HepG2 (cell line): Measurements from ENCODE around the gene FGGY. TPM values are rescaled to one million over a fixed set of nuclear protein-coding genes. Genes with fewer than 3 reads are reported as not detected.
A peak's percentile ranks its signal among the peaks of the same experiment; 100 is the strongest.

ENCODE experiments used
- ARID2 ChIP-seq: sonication (generic); formaldehyde crosslinking; IDR thresholded peaks from 2 replicates; pipeline ENCODE4 v1.8.1; 2022; ENCODE audit warnings: mild to moderate bottlenecking, missing genetic modification reagents, borderline replicate concordance
- ELF4 ChIP-seq: sonication (generic); formaldehyde crosslinking; IDR thresholded peaks from 2 replicates; pipeline ENCODE4 v1.5.0; 2020; ENCODE audit warnings: missing genetic modification reagents, mild to moderate bottlenecking, moderate library complexity, borderline replicate concordance
- KLF6 ChIP-seq: IDR thresholded peaks from 2 replicates; pipeline ENCODE4 v1.8.0; 2016; ENCODE audit warnings: missing biosample characterization, missing genetic modification reagents
- NFIC ChIP-seq: IDR thresholded peaks from 2 replicates; pipeline ENCODE4 v1.6.1; 2012; ENCODE audit warnings: mild to moderate bottlenecking, low read length, inconsistent platforms
- SAP130 ChIP-seq: IDR thresholded peaks from 2 replicates; pipeline ENCODE4 v1.6.1; 2016; ENCODE audit warnings: low read depth
- SMAD3 ChIP-seq: sonication (generic); formaldehyde crosslinking; IDR thresholded peaks from 2 replicates; pipeline ENCODE4 v1.4.0; 2020; ENCODE audit warnings: missing genetic modification reagents
- SNAI1 ChIP-seq: sonication (generic); formaldehyde crosslinking; IDR thresholded peaks from 2 replicates; pipeline ENCODE4 v1.5.0; 2020; ENCODE audit warnings: mild to moderate bottlenecking, missing genetic modification reagents, borderline replicate concordance
- TCF7 ChIP-seq: sonication (generic); IDR thresholded peaks from 2 replicates; pipeline ENCODE4 v1.6.1; 2016; ENCODE audit warnings: antibody characterized with exemption, low read depth
- THAP11 ChIP-seq: IDR thresholded peaks from 2 replicates; pipeline ENCODE4 v1.6.1; 2016; ENCODE audit warnings: missing biosample characterization, missing genetic modification reagents
- ZNF672 ChIP-seq: sonication (generic); formaldehyde crosslinking; IDR thresholded peaks from 2 replicates; pipeline ENCODE4 v1.8.1; 2022; ENCODE audit warnings: missing genetic modification reagents
- ZNF776 ChIP-seq: sonication (generic); formaldehyde crosslinking; IDR thresholded peaks from 2 replicates; pipeline ENCODE4 v1.4.0; 2020; ENCODE audit warnings: mild to moderate bottlenecking, missing genetic modification reagents
- ZSCAN25 ChIP-seq: sonication (generic); formaldehyde crosslinking; IDR thresholded peaks from 2 replicates; pipeline ENCODE4 v1.8.0; 2022; ENCODE audit warnings: mild to moderate bottlenecking, missing genetic modification reagents
- polyA plus RNA-seq, 8 experiments: library from polyadenylated mRNA; depleted of rRNA in 3 of 8; stranded (reverse) in 7 of 8; unstranded in 1 of 8; fragments of >200 nt; fragmentation: Illumina TruSeq in 4 of 8; extraction: Trizol in 4 of 8; gene quantifications; 2 replicates each; pipeline versions ENCODE4 v1.2.1 to v1.2.3, GENCODE V29; 2011 to 2016; ENCODE audit warnings: low read depth in 4 of 8, missing spikeins in 1 of 8, mixed read lengths in 1 of 8; ENCODE audit not compliant: insufficient read depth in 1 of 8
- total RNA-seq, 5 experiments: library from RNA; depleted of rRNA; stranded (reverse); fragments of >200 nt; fragmentation: Illumina TruSeq; extraction: Trizol; gene quantifications; 2 replicates each; pipeline ENCODE4 v1.2.3, GENCODE V29; 2016; ENCODE audit warnings: low read depth in 1 of 5
- TF ChIP-seq, protein P1 (sequence below): sonication (generic); formaldehyde crosslinking; IDR thresholded peaks from 2 replicates; pipeline ENCODE4 v1.4.0; 2020; ENCODE audit warnings: mild to moderate bottlenecking, missing genetic modification reagents
- TF ChIP-seq, protein P2 (sequence below), 2 experiments: sonication (generic) in 1 of 2; formaldehyde crosslinking in 1 of 2; IDR thresholded peaks; 2 replicates each; pipeline versions ENCODE4 v1.4.0 to v1.6.1; 2018 to 2020; ENCODE audit warnings: missing genetic modification reagents in 2 of 2, borderline replicate concordance in 1 of 2, low read depth in 1 of 2, mild to moderate bottlenecking in 1 of 2, missing biosample characterization in 1 of 2
- TF ChIP-seq, protein P3 (sequence below): IDR thresholded peaks from 2 replicates; pipeline ENCODE4 v1.4.0; 2020; ENCODE audit warnings: mild to moderate bottlenecking, missing genetic modification reagents
- TF ChIP-seq, protein P4 (sequence below): sonication (generic); formaldehyde crosslinking; IDR thresholded peaks from 2 replicates; pipeline ENCODE4 v1.4.0; 2020; ENCODE audit warnings: missing genetic modification reagents, mild to moderate bottlenecking, borderline replicate concordance

Gene FGGY
- total and polyA plus RNA-seq, 2 of the 13 experiments (the other 11 are each of a cell fraction or from before 2014, with no cell fraction given): 15.7 to 27.5 TPM

DNA sequence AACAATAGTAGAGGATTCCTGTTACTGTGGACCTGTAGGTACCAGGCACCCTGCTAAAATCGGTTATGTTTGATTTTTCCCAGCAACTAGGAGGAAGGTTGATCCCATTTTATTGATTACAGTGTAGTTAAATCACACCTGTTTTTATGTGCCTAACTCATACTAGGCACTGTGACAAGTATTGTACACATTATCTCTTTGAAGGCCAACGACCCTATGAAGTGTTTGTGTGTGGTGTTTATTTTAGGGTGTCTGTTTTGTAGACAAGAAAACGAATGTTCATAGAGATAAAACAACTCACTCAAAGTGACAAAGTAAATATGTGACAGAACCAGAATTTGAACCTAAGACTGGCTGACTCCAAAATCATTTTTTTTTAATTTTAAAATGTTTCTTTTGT, 49.5 kb downstream of the FGGY start (continued):
- TF ChIP-seq, protein P1, sequence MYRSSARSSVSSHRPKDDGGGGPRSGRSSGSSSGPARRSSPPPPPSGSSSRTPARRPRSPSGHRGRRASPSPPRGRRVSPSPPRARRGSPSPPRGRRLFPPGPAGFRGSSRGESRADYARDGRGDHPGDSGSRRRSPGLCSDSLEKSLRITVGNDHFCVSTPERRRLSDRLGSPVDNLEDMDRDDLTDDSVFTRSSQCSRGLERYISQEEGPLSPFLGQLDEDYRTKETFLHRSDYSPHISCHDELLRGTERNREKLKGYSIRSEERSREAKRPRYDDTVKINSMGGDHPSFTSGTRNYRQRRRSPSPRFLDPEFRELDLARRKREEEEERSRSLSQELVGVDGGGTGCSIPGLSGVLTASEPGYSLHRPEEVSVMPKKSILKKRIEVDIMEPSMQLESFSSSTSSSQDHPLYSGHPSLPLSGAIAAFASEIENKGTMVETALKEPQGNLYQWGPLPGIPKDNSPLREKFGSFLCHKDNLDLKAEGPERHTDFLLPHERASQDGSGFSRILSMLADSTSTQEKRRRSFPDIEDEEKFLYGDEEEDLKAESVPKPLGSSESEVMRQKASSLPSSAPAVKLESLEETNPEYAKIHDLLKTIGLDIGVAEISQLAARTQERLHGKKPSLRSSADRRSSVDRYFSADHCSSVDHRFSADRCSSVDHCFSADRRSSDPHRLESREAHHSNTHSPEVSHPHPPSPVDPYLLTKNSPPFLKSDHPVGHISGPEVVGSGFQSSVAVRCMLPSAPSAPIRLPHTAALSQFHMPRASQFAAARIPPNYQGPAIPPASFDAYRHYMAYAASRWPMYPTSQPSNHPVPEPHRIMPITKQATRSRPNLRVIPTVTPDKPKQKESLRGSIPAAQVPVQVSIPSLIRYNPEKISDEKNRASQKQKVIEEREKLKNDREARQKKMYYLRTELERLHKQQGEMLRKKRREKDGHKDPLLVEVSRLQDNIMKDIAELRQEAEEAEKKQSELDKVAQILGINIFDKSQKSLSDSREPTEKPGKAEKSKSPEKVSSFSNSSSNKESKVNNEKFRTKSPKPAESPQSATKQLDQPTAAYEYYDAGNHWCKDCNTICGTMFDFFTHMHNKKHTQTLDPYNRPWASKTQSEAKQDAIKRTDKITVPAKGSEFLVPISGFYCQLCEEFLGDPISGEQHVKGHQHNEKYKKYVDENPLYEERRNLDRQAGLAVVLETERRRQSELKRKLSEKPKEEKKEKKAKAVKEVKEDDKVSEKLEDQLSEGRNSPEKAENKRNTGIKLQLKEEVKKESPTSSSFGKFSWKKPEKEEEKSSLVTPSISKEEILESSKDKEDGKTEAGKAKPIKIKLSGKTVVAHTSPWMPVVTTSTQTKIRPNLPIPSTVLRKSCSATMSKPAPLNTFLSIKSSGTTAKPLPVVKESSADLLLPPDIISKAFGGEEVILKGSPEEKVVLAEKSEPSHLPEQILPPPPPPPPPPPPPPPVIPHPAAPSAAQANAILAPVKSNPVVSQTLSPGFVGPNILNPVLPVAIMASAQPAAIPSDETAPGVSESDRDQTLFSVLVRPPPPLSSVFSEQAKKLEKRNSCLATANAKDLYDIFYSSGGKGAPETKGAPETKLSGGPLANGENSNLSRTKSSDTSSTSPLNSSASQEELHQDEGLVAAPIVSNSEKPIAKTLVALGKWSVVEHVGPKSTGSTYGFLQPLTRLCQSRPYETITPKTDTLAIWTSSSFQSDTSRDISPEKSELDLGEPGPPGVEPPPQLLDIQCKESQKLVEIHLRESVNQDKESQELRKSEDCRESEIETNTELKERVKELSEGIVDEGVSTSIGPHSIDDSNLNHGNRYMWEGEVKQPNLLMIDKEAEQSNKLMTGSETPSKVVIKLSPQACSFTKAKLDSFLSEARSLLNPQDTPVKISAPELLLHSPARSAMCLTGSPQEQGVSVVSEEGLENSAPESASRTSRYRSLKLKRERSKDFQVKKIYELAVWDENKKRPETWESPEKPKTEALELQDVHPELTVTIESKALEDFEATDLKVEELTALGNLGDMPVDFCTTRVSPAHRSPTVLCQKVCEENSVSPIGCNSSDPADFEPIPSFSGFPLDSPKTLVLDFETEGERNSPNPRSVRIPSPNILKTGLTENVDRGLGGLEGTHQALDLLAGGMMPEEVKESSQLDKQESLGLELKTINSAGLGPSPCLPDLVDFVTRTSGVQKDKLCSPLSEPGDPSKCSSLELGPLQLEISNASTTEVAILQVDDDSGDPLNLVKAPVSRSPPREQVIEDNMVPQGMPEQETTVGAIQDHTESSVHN: no peak
- TF ChIP-seq, protein P2, sequence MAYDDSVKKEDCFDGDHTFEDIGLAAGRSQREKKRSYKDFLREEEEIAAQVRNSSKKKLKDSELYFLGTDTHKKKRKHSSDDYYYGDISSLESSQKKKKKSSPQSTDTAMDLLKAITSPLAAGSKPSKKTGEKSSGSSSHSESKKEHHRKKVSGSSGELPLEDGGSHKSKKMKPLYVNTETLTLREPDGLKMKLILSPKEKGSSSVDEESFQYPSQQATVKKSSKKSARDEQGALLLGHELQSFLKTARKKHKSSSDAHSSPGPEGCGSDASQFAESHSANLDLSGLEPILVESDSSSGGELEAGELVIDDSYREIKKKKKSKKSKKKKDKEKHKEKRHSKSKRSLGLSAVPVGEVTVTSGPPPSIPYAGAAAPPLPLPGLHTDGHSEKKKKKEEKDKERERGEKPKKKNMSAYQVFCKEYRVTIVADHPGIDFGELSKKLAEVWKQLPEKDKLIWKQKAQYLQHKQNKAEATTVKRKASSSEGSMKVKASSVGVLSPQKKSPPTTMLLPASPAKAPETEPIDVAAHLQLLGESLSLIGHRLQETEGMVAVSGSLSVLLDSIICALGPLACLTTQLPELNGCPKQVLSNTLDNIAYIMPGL (CRISPR knock-in tag; IDR thresholded peaks at IDR 0.05; ENCODE audit: borderline replicate concordance in 1 of 2, low read depth in 1 of 2): no peak
- TF ChIP-seq, protein P3, sequence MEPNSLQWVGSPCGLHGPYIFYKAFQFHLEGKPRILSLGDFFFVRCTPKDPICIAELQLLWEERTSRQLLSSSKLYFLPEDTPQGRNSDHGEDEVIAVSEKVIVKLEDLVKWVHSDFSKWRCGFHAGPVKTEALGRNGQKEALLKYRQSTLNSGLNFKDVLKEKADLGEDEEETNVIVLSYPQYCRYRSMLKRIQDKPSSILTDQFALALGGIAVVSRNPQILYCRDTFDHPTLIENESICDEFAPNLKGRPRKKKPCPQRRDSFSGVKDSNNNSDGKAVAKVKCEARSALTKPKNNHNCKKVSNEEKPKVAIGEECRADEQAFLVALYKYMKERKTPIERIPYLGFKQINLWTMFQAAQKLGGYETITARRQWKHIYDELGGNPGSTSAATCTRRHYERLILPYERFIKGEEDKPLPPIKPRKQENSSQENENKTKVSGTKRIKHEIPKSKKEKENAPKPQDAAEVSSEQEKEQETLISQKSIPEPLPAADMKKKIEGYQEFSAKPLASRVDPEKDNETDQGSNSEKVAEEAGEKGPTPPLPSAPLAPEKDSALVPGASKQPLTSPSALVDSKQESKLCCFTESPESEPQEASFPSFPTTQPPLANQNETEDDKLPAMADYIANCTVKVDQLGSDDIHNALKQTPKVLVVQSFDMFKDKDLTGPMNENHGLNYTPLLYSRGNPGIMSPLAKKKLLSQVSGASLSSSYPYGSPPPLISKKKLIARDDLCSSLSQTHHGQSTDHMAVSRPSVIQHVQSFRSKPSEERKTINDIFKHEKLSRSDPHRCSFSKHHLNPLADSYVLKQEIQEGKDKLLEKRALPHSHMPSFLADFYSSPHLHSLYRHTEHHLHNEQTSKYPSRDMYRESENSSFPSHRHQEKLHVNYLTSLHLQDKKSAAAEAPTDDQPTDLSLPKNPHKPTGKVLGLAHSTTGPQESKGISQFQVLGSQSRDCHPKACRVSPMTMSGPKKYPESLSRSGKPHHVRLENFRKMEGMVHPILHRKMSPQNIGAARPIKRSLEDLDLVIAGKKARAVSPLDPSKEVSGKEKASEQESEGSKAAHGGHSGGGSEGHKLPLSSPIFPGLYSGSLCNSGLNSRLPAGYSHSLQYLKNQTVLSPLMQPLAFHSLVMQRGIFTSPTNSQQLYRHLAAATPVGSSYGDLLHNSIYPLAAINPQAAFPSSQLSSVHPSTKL: peak; percentile 81
- peak; percentile 76; the same call in 1 of the 2 replicates for TF ChIP-seq NFIC
- TF ChIP-seq, protein P4, sequence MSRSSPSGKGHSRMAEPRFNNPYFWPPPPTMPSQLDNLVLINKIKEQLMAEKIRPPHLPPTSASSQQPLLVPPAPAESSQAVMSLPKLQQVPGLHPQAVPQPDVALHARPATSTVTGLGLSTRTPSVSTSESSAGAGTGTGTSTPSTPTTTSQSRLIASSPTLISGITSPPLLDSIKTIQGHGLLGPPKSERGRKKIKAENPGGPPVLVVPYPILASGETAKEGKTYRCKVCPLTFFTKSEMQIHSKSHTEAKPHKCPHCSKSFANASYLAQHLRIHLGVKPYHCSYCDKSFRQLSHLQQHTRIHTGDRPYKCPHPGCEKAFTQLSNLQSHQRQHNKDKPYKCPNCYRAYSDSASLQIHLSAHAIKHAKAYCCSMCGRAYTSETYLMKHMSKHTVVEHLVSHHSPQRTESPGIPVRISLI (CRISPR knock-in tag): peak; percentile 28; the same call in 1 of the 2 replicates
- no peak for TF ChIP-seq THAP11 (CRISPR knock-in tag)
- peak; percentile 86 for TF ChIP-seq TCF7
- TF ChIP-seq ELF4: no peak
- TF ChIP-seq SAP130 (CRISPR knock-in tag): peak; percentile 65
- TF ChIP-seq ZSCAN25 (CRISPR knock-in tag): no peak
- no peak for TF ChIP-seq KLF6 (CRISPR knock-in tag)
- no peak for TF ChIP-seq ARID2 (CRISPR knock-in tag)
- no peak for TF ChIP-seq SMAD3 (CRISPR knock-in tag)
- TF ChIP-seq ZNF672 (CRISPR knock-in tag): no peak
- no peak for TF ChIP-seq SNAI1 (CRISPR knock-in tag)
- TF ChIP-seq ZNF776 (CRISPR knock-in tag): no peak
